ENCODE results near the gene EPM2A.

DNA sequence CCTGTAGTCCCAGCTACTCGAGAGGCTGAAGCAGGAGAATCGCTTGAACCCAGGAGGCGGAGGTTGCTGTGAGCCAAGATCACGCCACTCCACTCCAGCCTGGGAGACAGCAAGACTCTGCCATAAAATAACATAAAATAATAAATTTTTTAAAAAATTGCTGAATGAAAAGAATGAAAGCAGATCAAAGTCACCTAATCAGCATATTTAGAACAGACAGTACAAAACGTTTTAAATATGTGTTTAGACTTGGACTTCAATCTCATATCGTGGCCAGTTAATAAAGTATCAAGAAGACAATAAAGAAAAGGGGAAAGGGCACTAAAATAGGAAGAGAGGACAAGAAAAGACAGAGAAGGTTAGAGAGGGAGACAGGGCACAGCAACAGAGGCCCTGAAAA is 74.6 kb downstream of the EPM2A start:
- TF ChIP-seq CTCF (conservative IDR thresholded peaks at IDR 0.05; ENCODE audit: low read depth in 2 of 2): no peak
- no peak for TF ChIP-seq POLR2AphosphoS5 (IDR thresholded peaks at IDR 0.05; ENCODE audit: low read depth)
- TF ChIP-seq EZH2 (IDR thresholded peaks at IDR 0.05; ENCODE audit: low read depth, unreplicated experiment): no peak
- TF ChIP-seq CREB1 (CRISPR knock-in tag; IDR thresholded peaks at IDR 0.05; ENCODE audit: low read depth): no peak
- TF ChIP-seq, protein P1, sequence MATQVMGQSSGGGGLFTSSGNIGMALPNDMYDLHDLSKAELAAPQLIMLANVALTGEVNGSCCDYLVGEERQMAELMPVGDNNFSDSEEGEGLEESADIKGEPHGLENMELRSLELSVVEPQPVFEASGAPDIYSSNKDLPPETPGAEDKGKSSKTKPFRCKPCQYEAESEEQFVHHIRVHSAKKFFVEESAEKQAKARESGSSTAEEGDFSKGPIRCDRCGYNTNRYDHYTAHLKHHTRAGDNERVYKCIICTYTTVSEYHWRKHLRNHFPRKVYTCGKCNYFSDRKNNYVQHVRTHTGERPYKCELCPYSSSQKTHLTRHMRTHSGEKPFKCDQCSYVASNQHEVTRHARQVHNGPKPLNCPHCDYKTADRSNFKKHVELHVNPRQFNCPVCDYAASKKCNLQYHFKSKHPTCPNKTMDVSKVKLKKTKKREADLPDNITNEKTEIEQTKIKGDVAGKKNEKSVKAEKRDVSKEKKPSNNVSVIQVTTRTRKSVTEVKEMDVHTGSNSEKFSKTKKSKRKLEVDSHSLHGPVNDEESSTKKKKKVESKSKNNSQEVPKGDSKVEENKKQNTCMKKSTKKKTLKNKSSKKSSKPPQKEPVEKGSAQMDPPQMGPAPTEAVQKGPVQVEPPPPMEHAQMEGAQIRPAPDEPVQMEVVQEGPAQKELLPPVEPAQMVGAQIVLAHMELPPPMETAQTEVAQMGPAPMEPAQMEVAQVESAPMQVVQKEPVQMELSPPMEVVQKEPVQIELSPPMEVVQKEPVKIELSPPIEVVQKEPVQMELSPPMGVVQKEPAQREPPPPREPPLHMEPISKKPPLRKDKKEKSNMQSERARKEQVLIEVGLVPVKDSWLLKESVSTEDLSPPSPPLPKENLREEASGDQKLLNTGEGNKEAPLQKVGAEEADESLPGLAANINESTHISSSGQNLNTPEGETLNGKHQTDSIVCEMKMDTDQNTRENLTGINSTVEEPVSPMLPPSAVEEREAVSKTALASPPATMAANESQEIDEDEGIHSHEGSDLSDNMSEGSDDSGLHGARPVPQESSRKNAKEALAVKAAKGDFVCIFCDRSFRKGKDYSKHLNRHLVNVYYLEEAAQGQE (IDR thresholded peaks at IDR 0.05; ENCODE audit: unreplicated experiment): no peak
